ENCODE measurements around the gene SCG2. TPM values are rescaled to one million over a fixed set of nuclear protein-coding genes. Genes with fewer than 3 reads are reported as not detected.

SCG2 gene
- total and polyA plus RNA-seq, 2 of the 4 experiments (the other 2 are of a cell fraction): 0.36 to 0.46 TPM

DNA sequence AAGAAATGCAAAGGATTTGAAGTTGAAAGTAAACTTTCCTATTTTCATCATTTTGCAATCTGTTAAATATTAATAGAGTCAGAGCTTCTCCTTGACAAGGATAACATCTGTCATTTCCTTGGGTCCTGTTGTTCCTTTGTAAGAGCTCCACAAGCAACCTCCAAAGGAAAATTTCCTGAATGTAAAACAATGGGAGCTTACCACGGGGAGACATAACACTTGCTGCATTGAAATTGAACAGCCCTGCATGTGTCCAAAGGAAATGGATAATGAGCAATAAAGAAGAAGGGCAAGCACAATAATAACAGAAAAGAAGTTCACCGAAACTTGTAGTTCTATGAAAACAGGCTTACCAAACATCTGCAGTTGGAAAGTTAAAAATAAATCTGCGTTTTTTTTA lies 42.0 kb upstream of the SCG2 start:
- dilution Hi-C loops (cut with HindIII; ENCODE audit: low sequenced_read_pairs, unreplicated experiment) (no loop called here), in situ Hi-C loops (cut with MboI; ENCODE audit: low sequenced_read_pairs) (no loop called here), intact Hi-C loops (cut with micrococcal nuclease) (no loop called here)
- Histone ChIP-seq H4K91ac (ENCODE audit: insufficient read depth, low read depth, low read length) (no peak overlapping the region), H4K8ac (ENCODE audit: low read depth in 2 of 2, low read length in 2 of 2) (no peak overlapping the region), H3K27me3 (ENCODE audit: control insufficient read depth, insufficient read depth, low read length) (no peaks in the 10 kb centered on the region), H3K23ac (ENCODE audit: low read depth, low read length) (no peak overlapping the region), H2AK5ac (ENCODE audit: low read depth, low read length) (no peak overlapping the region), H3K56ac (ENCODE audit: extremely low read depth, insufficient read depth, low read length) (no peak overlapping the region), H3K9me1 (ENCODE audit: insufficient read depth, low read length) (0 out of 2 replicates have a peak, but pooled peaks cover 3% of the 10 kb centered on the region), H3K4me1 (ENCODE audit: control insufficient read depth, insufficient read depth, low read length) (peaks cover 3% of the 10 kb centered on the region), H3K36me3 (ENCODE audit: control insufficient read depth, insufficient read depth, low read length) (no peaks in the 10 kb centered on the region), H4K5ac (ENCODE audit: low read depth, low read length) (no peak overlapping the region), H3K4me3 (ENCODE audit: insufficient read depth, low read depth, low read length) (no peak overlapping the region), H3K79me1 (ENCODE audit: low read depth in 1 of 2, low read length in 2 of 2) (no peaks in the 10 kb centered on the region), H3K18ac (ENCODE audit: low read depth, low read length) (no peak overlapping the region), H3K4me2 (ENCODE audit: low read depth, low read length) (no peak overlapping the region), H3K14ac (replicated peaks; ENCODE audit: low read depth, low read length) (no peak overlapping the region), H2BK120ac (ENCODE audit: low read depth, low read length) (no peak overlapping the region), H2BK5ac (ENCODE audit: low read depth, low read length, poor library complexity, severe bottlenecking) (no peak overlapping the region), H2AK9ac (replicated peaks; ENCODE audit: low read depth, low read length, poor library complexity) (no peak overlapping the region), H3K9me3 (ENCODE audit: control insufficient read depth, insufficient read depth, low read length) (no peaks in the 10 kb centered on the region), H2AFZ (replicated peaks; ENCODE audit: low read length, poor library complexity) (no peak overlapping the region), H3K27ac (ENCODE audit: insufficient read depth, low read length) (no peak overlapping the region), H2BK15ac (ENCODE audit: low read depth, low read length) (no peak overlapping the region), H3K9ac (ENCODE audit: low read depth, low read length) (no peak overlapping the region), H2BK20ac (ENCODE audit: low read depth, low read length) (no peak overlapping the region), H4K20me1 (ENCODE audit: insufficient read depth, low read length) (no peaks in the 10 kb centered on the region), H3K4ac (ENCODE audit: low read depth, low read length) (no peak overlapping the region)
- BruUV-seq (replicated peaks): no TSS peak
- CTCF ChIA-PET: interaction anchor here (0.6 kb wide), 1 partner anchor 16 kb away, joined by 3 read pairs; no protein-coding TSS in a partner anchor
- ATAC-seq (ENCODE audit: low read depth) (no peak), DNase-seq (no peak)
- no CpG with 5 or more reads among the region's 3 CpGs for WGBS, 2 experiments (ENCODE audit: extremely low coverage in 2 of 2, insufficient read length in 1 of 2)
- TF ChIP-seq NFE2L2 (IDR thresholded peaks at IDR 0.05; ENCODE audit: low read depth, low read length) (no peak), BHLHE40 (IDR thresholded peaks at IDR 0.05; ENCODE audit: low read depth, low read length) (no peak), CEBPB (IDR thresholded peaks at IDR 0.05; ENCODE audit: low read depth, low read length) (no peak), RAD21 (IDR thresholded peaks at IDR 0.05; ENCODE audit: low read length) (no peak), MXI1 (IDR thresholded peaks at IDR 0.05; ENCODE audit: borderline replicate concordance, low read depth, low read length) (no peak), MAFK (IDR thresholded peaks at IDR 0.05; ENCODE audit: low read depth, low read length) (no peak), SMC3 (IDR thresholded peaks at IDR 0.05; ENCODE audit: low read depth, low read length) (no peak), MAZ (IDR thresholded peaks at IDR 0.05; ENCODE audit: borderline replicate concordance, low read depth, low read length) (no peak), POLR2A (IDR thresholded peaks at IDR 0.05; ENCODE audit: low read depth, low read length) (no peak), RFX5 (IDR thresholded peaks at IDR 0.05; ENCODE audit: low read depth, low read length) (no peak), RCOR1 (IDR thresholded peaks at IDR 0.05; ENCODE audit: insufficient replicate concordance, low read length) (no peak), FOS (IDR thresholded peaks at IDR 0.05; ENCODE audit: low read depth, low read length) (no peak), CHD1 (IDR thresholded peaks at IDR 0.05; ENCODE audit: low read depth, low read length) (no peak)
- TF ChIP-seq, protein P1, sequence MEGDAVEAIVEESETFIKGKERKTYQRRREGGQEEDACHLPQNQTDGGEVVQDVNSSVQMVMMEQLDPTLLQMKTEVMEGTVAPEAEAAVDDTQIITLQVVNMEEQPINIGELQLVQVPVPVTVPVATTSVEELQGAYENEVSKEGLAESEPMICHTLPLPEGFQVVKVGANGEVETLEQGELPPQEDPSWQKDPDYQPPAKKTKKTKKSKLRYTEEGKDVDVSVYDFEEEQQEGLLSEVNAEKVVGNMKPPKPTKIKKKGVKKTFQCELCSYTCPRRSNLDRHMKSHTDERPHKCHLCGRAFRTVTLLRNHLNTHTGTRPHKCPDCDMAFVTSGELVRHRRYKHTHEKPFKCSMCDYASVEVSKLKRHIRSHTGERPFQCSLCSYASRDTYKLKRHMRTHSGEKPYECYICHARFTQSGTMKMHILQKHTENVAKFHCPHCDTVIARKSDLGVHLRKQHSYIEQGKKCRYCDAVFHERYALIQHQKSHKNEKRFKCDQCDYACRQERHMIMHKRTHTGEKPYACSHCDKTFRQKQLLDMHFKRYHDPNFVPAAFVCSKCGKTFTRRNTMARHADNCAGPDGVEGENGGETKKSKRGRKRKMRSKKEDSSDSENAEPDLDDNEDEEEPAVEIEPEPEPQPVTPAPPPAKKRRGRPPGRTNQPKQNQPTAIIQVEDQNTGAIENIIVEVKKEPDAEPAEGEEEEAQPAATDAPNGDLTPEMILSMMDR (conservative IDR thresholded peaks at IDR 0.05; ENCODE audit: low read depth, low read length): no peak
- TF ChIP-seq, protein P2, sequence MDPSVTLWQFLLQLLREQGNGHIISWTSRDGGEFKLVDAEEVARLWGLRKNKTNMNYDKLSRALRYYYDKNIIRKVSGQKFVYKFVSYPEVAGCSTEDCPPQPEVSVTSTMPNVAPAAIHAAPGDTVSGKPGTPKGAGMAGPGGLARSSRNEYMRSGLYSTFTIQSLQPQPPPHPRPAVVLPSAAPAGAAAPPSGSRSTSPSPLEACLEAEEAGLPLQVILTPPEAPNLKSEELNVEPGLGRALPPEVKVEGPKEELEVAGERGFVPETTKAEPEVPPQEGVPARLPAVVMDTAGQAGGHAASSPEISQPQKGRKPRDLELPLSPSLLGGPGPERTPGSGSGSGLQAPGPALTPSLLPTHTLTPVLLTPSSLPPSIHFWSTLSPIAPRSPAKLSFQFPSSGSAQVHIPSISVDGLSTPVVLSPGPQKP (IDR thresholded peaks at IDR 0.05; ENCODE audit: borderline replicate concordance, low read depth, low read length): no peak
- TF ChIP-seq, protein P3, sequence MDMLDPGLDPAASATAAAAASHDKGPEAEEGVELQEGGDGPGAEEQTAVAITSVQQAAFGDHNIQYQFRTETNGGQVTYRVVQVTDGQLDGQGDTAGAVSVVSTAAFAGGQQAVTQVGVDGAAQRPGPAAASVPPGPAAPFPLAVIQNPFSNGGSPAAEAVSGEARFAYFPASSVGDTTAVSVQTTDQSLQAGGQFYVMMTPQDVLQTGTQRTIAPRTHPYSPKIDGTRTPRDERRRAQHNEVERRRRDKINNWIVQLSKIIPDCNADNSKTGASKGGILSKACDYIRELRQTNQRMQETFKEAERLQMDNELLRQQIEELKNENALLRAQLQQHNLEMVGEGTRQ (IDR thresholded peaks at IDR 0.05; ENCODE audit: low read depth, low read length): no peak
- POLR2A ChIA-PET (ENCODE audit: unreplicated experiment): no interaction called here

Measured in IMR-90 (cell line).